HepG2 (cell line): ENCODE measurements around the gene PLA2G4F. TPM values are rescaled to one million over a fixed set of nuclear protein-coding genes. Genes with fewer than 3 reads are reported as not detected.

Experiments
- ATAC-seq: fragments of 200-7000 bp; cut with Tn5 transposase; 3 replicates; pipeline ENCODE4 v1.9.1; 2020; ENCODE audit warnings: mild to moderate bottlenecking, moderate library complexity
- BruUV-seq: library from RNA; stranded (reverse); fragments of 400-500 nt; replicated peaks from 2 replicates; lab custom pipeline; 2021; lab: Mats Ljungman, UMichigan
- CTCF ChIA-PET: fragments of 300-600 bp; formaldehyde crosslinking; extraction: SDS; loops from one replicate; lab custom pipeline; 2021; ENCODE audit warnings: low total read pairs, inconsistent platforms, low intra/inter-chr PET ratio; lab: Yijun Ruan, JAX
- POLR2A ChIA-PET: fragments of 350-600 bp; sonication (Branson Sonifier 250); formaldehyde crosslinking; loops from one replicate; lab custom pipeline; 2020; ENCODE audit warnings: antibody characterized with exemption, inconsistent platforms; lab: Yijun Ruan, JAX
- DNase-seq: peaks from one replicate; pipeline ENCODE4 v3.0.0-alpha.2; 2015; ENCODE audit warnings: low spot score
- FAIRE-seq: peaks from 3 replicates; lab custom pipeline; 2011; peaks lifted over from hg19 to GRCh38; lab: Jason Lieb, UNC
- H2AFZ ChIP-seq: one replicate; pipeline ENCODE4 v1.6.1; 2011; ENCODE audit warnings: low read length, inconsistent platforms
- H3K27ac ChIP-seq: fragments of 300-600 bp; 3 replicates; pipeline ENCODE4 v1.8.0; 2011; ENCODE audit warnings: mixed run types, mild to moderate bottlenecking, mixed read lengths, low read length, inconsistent platforms; ENCODE audit not compliant: insufficient read depth; ENCODE audit errors: extremely low read length
- H3K27me3 ChIP-seq, 2 experiments: fragments of 200-600 bp in 1 of 2; 2 replicates in 1 of 2; 3 replicates in 1 of 2; pipeline versions ENCODE4 v1.6.0 to v1.8.0; 2011; ENCODE audit warnings: low read length in 2 of 2, mild to moderate bottlenecking in 2 of 2, moderate library complexity in 2 of 2, inconsistent platforms in 1 of 2; ENCODE audit not compliant: insufficient read depth in 2 of 2, control insufficient read depth in 1 of 2
- H3K36me3 ChIP-seq, 2 experiments: fragments of 200-600 bp in 1 of 2; replicated peaks in 1 of 2; 2 replicates in 1 of 2; 3 replicates in 1 of 2; pipeline versions ENCODE4 v1.5.1 to v1.8.0; 2011; ENCODE audit warnings: low read length in 2 of 2, inconsistent platforms in 1 of 2; ENCODE audit not compliant: insufficient read depth in 2 of 2, control insufficient read depth in 1 of 2
- H3K4me1 ChIP-seq: 2 replicates; pipeline ENCODE4 v1.5.1; 2012; ENCODE audit warnings: low read length, inconsistent platforms; ENCODE audit not compliant: insufficient read depth
- H3K4me2 ChIP-seq: 2 replicates; pipeline ENCODE4 v1.6.0; 2011; ENCODE audit warnings: low read depth, low read length, inconsistent platforms
- H3K4me3 ChIP-seq, 3 experiments: fragments of 200-600 bp in 1 of 3; sonication (generic), shearing (Covaris generic) in 1 of 3; replicated peaks in 1 of 3; 2 replicates each; pipeline ENCODE4 v1.5.1; 2011 to 2016; ENCODE audit warnings: low read length in 3 of 3, inconsistent platforms in 2 of 3, low read depth in 2 of 3, mild to moderate bottlenecking in 2 of 3, control low read depth in 1 of 3, mixed read lengths in 1 of 3; ENCODE audit not compliant: insufficient read depth in 1 of 3
- H3K79me2 ChIP-seq: one replicate; pipeline ENCODE4 v1.6.1; 2011; ENCODE audit warnings: low read length, inconsistent platforms; ENCODE audit not compliant: insufficient read depth
- H3K9ac ChIP-seq: 2 replicates; pipeline ENCODE4 v1.6.0; 2011; ENCODE audit warnings: mild to moderate bottlenecking, low read depth, low read length, inconsistent platforms; ENCODE audit not compliant: insufficient read depth
- H3K9me3 ChIP-seq: 2 replicates; pipeline ENCODE4 v1.5.1; 2012; ENCODE audit warnings: mild to moderate bottlenecking, low read length
- H4K20me1 ChIP-seq: 2 replicates; pipeline ENCODE4 v1.6.0; 2011; ENCODE audit warnings: inconsistent platforms, mild to moderate bottlenecking, low read length, moderate library complexity; ENCODE audit not compliant: insufficient read depth
- CBX2 ChIP-seq, 2 experiments: fragments of 200-600 bp in 1 of 2; sonication (generic); formaldehyde crosslinking in 1 of 2; IDR thresholded peaks; 2 replicates each; pipeline versions ENCODE4 v1.7.0 to v1.8.1; 2018 to 2022; ENCODE audit warnings: low read depth in 2 of 2, low read length in 1 of 2, mild to moderate bottlenecking in 1 of 2, missing genetic modification reagents in 1 of 2
- HOXA7 ChIP-seq: sonication (generic); formaldehyde crosslinking; IDR thresholded peaks from 2 replicates; pipeline ENCODE4 v1.8.1; 2022; ENCODE audit warnings: mild to moderate bottlenecking, missing genetic modification reagents, moderate library complexity
- MED13 ChIP-seq: sonication (generic); formaldehyde crosslinking; IDR thresholded peaks from 2 replicates; pipeline ENCODE4 v1.5.0; 2020; ENCODE audit warnings: missing genetic modification reagents
- PPARG ChIP-seq: conservative IDR thresholded peaks from 2 replicates; pipeline ENCODE4 v1.6.1; 2016; ENCODE audit warnings: missing biosample characterization, missing genetic modification reagents
- RCOR2 ChIP-seq: IDR thresholded peaks from 2 replicates; pipeline ENCODE4 v1.6.1; 2016; ENCODE audit warnings: missing biosample characterization, missing genetic modification reagents
- WGBS: methylation state at CpG from one replicate; pipeline ENCODE4 v1.1.6; 2017; ENCODE audit warnings: low lambda C conversion rate; 5-methylcytosine and 5-hydroxymethylcytosine counted together
- in situ Hi-C: cut with HindIII; loops from 2 replicates; pipeline ENCODE4 v1.10.0; 2017; ENCODE audit warnings: low pct_unique_long_range_greater_than_20kb; ENCODE audit not compliant: extremely low pct_ligation_motif_present
- intact Hi-C: fragments of 100-400 bp; cut with micrococcal nuclease; formaldehyde crosslinking; loops from one replicate; pipeline ENCODE4 v1.10.0; 2022; ENCODE audit not compliant: unreplicated experiment
- polyA plus RNA-seq, 8 experiments: library from polyadenylated mRNA; depleted of rRNA in 3 of 8; stranded (reverse) in 7 of 8; unstranded in 1 of 8; fragments of >200 nt; fragmentation: Illumina TruSeq in 4 of 8; extraction: Trizol in 4 of 8; gene quantifications; 2 replicates each; pipeline versions ENCODE4 v1.2.1 to v1.2.3, GENCODE V29; 2011 to 2016; ENCODE audit warnings: low read depth in 4 of 8, missing spikeins in 1 of 8, mixed read lengths in 1 of 8; ENCODE audit not compliant: insufficient read depth in 1 of 8
- total RNA-seq, 5 experiments: library from RNA; depleted of rRNA; stranded (reverse); fragments of >200 nt; fragmentation: Illumina TruSeq; extraction: Trizol; gene quantifications; 2 replicates each; pipeline ENCODE4 v1.2.3, GENCODE V29; 2016; ENCODE audit warnings: low read depth in 1 of 5
- TF ChIP-seq, protein P1 (sequence below): sonication (generic); formaldehyde crosslinking; IDR thresholded peaks from 2 replicates; pipeline ENCODE4 v1.4.0; 2020; ENCODE audit warnings: missing genetic modification reagents

PLA2G4F gene
- total and polyA plus RNA-seq, 2 of the 13 experiments (the other 11 are each of a cell fraction or from before 2014, with no cell fraction given) = 0.07 TPM; not detected in 1

DNA sequence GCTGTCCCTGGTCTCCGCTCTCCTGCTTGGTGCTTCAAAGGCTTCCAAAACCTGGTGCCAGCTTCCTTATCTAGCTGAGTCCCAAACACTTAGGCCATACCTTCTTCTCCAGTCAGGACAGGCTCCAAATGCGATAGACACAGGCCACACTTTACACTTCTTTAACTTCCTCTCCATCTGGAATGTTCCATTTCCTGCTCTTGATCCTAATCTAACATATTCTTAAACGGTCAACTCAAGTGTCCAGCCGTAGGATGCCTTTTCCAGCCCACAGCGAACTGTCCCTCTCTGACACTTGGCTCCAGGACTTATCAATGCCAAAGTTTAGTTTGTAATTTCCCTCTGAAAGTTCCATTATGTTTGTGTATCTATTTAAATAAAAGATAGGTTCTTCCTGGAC lies 19.2 kb upstream of the PLA2G4F start:
- in situ Hi-C loops = no loop called here
- no peak for DNase-seq
- WGBS = 96% methylated on average over 5 of the region's 5 CpGs
- H3K9me3 ChIP-seq = no peaks in the 10 kb centered on the region
- ATAC-seq = no peak
- peaks cover 20 to 47% of the 10 kb centered on the region in 2 experiments for H3K36me3 ChIP-seq
- intact Hi-C loops = no loop called here
- ChIA-PET CTCF (no interaction called here), POLR2A (no interaction called here)
- H3K27me3 ChIP-seq = no peaks in the 10 kb centered on the region
- no peaks in the 10 kb centered on the region for H4K20me1 ChIP-seq
- H3K27ac ChIP-seq = no peak overlapping the region
- H3K4me3 ChIP-seq = no peak overlapping the region
- H2AFZ ChIP-seq = no peak overlapping the region
- no peaks in the 10 kb centered on the region for H3K79me2 ChIP-seq
- BruUV-seq = no TSS peak
- no peak overlapping the region for H3K9ac ChIP-seq
- H3K4me1 ChIP-seq = peaks cover 9% of the 10 kb centered on the region
- no peak for TF ChIP-seq MED13 (CRISPR knock-in tag)
- no peak for TF ChIP-seq HOXA7 (CRISPR knock-in tag)
- no peak for TF ChIP-seq CBX2 (IDR thresholded peaks at IDR 0.05; ENCODE audit: low read depth, low read length)
- no peak for TF ChIP-seq CBX2 (CRISPR knock-in tag; IDR thresholded peaks at IDR 0.05; ENCODE audit: low read depth)
- TF ChIP-seq, protein P1, sequence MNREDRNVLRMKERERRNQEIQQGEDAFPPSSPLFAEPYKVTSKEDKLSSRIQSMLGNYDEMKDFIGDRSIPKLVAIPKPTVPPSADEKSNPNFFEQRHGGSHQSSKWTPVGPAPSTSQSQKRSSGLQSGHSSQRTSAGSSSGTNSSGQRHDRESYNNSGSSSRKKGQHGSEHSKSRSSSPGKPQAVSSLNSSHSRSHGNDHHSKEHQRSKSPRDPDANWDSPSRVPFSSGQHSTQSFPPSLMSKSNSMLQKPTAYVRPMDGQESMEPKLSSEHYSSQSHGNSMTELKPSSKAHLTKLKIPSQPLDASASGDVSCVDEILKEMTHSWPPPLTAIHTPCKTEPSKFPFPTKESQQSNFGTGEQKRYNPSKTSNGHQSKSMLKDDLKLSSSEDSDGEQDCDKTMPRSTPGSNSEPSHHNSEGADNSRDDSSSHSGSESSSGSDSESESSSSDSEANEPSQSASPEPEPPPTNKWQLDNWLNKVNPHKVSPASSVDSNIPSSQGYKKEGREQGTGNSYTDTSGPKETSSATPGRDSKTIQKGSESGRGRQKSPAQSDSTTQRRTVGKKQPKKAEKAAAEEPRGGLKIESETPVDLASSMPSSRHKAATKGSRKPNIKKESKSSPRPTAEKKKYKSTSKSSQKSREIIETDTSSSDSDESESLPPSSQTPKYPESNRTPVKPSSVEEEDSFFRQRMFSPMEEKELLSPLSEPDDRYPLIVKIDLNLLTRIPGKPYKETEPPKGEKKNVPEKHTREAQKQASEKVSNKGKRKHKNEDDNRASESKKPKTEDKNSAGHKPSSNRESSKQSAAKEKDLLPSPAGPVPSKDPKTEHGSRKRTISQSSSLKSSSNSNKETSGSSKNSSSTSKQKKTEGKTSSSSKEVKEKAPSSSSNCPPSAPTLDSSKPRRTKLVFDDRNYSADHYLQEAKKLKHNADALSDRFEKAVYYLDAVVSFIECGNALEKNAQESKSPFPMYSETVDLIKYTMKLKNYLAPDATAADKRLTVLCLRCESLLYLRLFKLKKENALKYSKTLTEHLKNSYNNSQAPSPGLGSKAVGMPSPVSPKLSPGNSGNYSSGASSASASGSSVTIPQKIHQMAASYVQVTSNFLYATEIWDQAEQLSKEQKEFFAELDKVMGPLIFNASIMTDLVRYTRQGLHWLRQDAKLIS (CRISPR knock-in tag) = no peak
- no peak for TF ChIP-seq RCOR2 (CRISPR knock-in tag)
- no peak for TF ChIP-seq PPARG (CRISPR knock-in tag)
- no peak for FAIRE-seq
- H3K4me2 ChIP-seq = no peak overlapping the region
